HepG2 (cell line): Measurements from ENCODE around the gene GRB10. TPM values are rescaled to one million over a fixed set of nuclear protein-coding genes. Genes with fewer than 3 reads are reported as not detected.
"Not testable (repeated sequence)": the region's sequence is repeated elsewhere in the genome, so short reads cannot be mapped to it uniquely, and the experiment has no call there.

Source experiments
- ATAC-seq: fragments of 200-7000 bp; cut with Tn5 transposase; 3 replicates; pipeline ENCODE4 v1.9.1; 2020; ENCODE audit warnings: mild to moderate bottlenecking, moderate library complexity
- BruUV-seq: library from RNA; stranded (reverse); fragments of 400-500 nt; replicated peaks from 2 replicates; lab custom pipeline; 2021; lab: Mats Ljungman, UMichigan
- CTCF ChIA-PET: fragments of 300-600 bp; formaldehyde crosslinking; extraction: SDS; loops from one replicate; lab custom pipeline; 2021; ENCODE audit warnings: low total read pairs, inconsistent platforms, low intra/inter-chr PET ratio; lab: Yijun Ruan, JAX
- POLR2A ChIA-PET: fragments of 350-600 bp; sonication (Branson Sonifier 250); formaldehyde crosslinking; loops from one replicate; lab custom pipeline; 2020; ENCODE audit warnings: antibody characterized with exemption, inconsistent platforms; lab: Yijun Ruan, JAX
- DNase-seq: peaks from one replicate; pipeline ENCODE4 v3.0.0-alpha.2; 2015; ENCODE audit warnings: low spot score
- FAIRE-seq: peaks from 3 replicates; lab custom pipeline; 2011; peaks lifted over from hg19 to GRCh38; lab: Jason Lieb, UNC
- H2AFZ ChIP-seq: one replicate; pipeline ENCODE4 v1.6.1; 2011; ENCODE audit warnings: low read length, inconsistent platforms
- H3K27ac ChIP-seq: fragments of 300-600 bp; 3 replicates; pipeline ENCODE4 v1.8.0; 2011; ENCODE audit warnings: mixed run types, mild to moderate bottlenecking, mixed read lengths, low read length, inconsistent platforms; ENCODE audit not compliant: insufficient read depth; ENCODE audit errors: extremely low read length
- H3K27me3 ChIP-seq, 2 experiments: fragments of 200-600 bp in 1 of 2; 2 replicates in 1 of 2; 3 replicates in 1 of 2; pipeline versions ENCODE4 v1.6.0 to v1.8.0; 2011; ENCODE audit warnings: low read length in 2 of 2, mild to moderate bottlenecking in 2 of 2, moderate library complexity in 2 of 2, inconsistent platforms in 1 of 2; ENCODE audit not compliant: insufficient read depth in 2 of 2, control insufficient read depth in 1 of 2
- H3K36me3 ChIP-seq, 2 experiments: fragments of 200-600 bp in 1 of 2; replicated peaks in 1 of 2; 2 replicates in 1 of 2; 3 replicates in 1 of 2; pipeline versions ENCODE4 v1.5.1 to v1.8.0; 2011; ENCODE audit warnings: low read length in 2 of 2, inconsistent platforms in 1 of 2; ENCODE audit not compliant: insufficient read depth in 2 of 2, control insufficient read depth in 1 of 2
- H3K4me1 ChIP-seq: 2 replicates; pipeline ENCODE4 v1.5.1; 2012; ENCODE audit warnings: low read length, inconsistent platforms; ENCODE audit not compliant: insufficient read depth
- H3K4me2 ChIP-seq: 2 replicates; pipeline ENCODE4 v1.6.0; 2011; ENCODE audit warnings: low read depth, low read length, inconsistent platforms
- H3K4me3 ChIP-seq, 3 experiments: fragments of 200-600 bp in 1 of 3; sonication (generic), shearing (Covaris generic) in 1 of 3; replicated peaks in 1 of 3; 2 replicates each; pipeline ENCODE4 v1.5.1; 2011 to 2016; ENCODE audit warnings: low read length in 3 of 3, inconsistent platforms in 2 of 3, low read depth in 2 of 3, mild to moderate bottlenecking in 2 of 3, control low read depth in 1 of 3, mixed read lengths in 1 of 3; ENCODE audit not compliant: insufficient read depth in 1 of 3
- H3K79me2 ChIP-seq: one replicate; pipeline ENCODE4 v1.6.1; 2011; ENCODE audit warnings: low read length, inconsistent platforms; ENCODE audit not compliant: insufficient read depth
- H3K9ac ChIP-seq: 2 replicates; pipeline ENCODE4 v1.6.0; 2011; ENCODE audit warnings: mild to moderate bottlenecking, low read depth, low read length, inconsistent platforms; ENCODE audit not compliant: insufficient read depth
- H3K9me3 ChIP-seq: 2 replicates; pipeline ENCODE4 v1.5.1; 2012; ENCODE audit warnings: mild to moderate bottlenecking, low read length
- H4K20me1 ChIP-seq: 2 replicates; pipeline ENCODE4 v1.6.0; 2011; ENCODE audit warnings: inconsistent platforms, mild to moderate bottlenecking, low read length, moderate library complexity; ENCODE audit not compliant: insufficient read depth
- ATF6 ChIP-seq: sonication (generic); formaldehyde crosslinking; conservative IDR thresholded peaks from 2 replicates; pipeline ENCODE4 v1.4.0; 2020; ENCODE audit warnings: missing genetic modification reagents
- E2F1 ChIP-seq: sonication (generic); formaldehyde crosslinking; IDR thresholded peaks from 2 replicates; pipeline ENCODE4 v1.5.0; 2020; ENCODE audit warnings: missing genetic modification reagents
- NFIC ChIP-seq: IDR thresholded peaks from 2 replicates; pipeline ENCODE4 v1.6.1; 2012; ENCODE audit warnings: mild to moderate bottlenecking, low read length, inconsistent platforms
- PHF5A ChIP-seq: IDR thresholded peaks from one replicate; pipeline ENCODE4 v1.6.1; 2018; ENCODE audit warnings: low read depth, missing genetic modification reagents; ENCODE audit not compliant: unreplicated experiment
- RBM39 ChIP-seq: fragments of 200-400 bp; formaldehyde crosslinking; IDR thresholded peaks from one replicate; pipeline ENCODE4 v1.6.1; 2018; ENCODE audit warnings: antibody characterized with exemption, mild to moderate bottlenecking, low read depth, low read length; ENCODE audit not compliant: poor library complexity, severe bottlenecking
- SALL2 ChIP-seq: sonication (generic); formaldehyde crosslinking; IDR thresholded peaks from 2 replicates; pipeline ENCODE4 v1.8.1; 2023; ENCODE audit warnings: mild to moderate bottlenecking, missing genetic modification reagents, inconsistent platforms
- ZFP82 ChIP-seq: sonication (generic); formaldehyde crosslinking; IDR thresholded peaks from 2 replicates; pipeline ENCODE4 v1.5.1; 2020; ENCODE audit warnings: mild to moderate bottlenecking, missing genetic modification reagents, borderline replicate concordance
- ZGPAT ChIP-seq: IDR thresholded peaks from 2 replicates; pipeline ENCODE4 v1.6.1; 2016; ENCODE audit warnings: mild to moderate bottlenecking
- ZNF281 ChIP-seq: sonication (generic); formaldehyde crosslinking; IDR thresholded peaks from 2 replicates; pipeline ENCODE4 v1.4.0; 2020; ENCODE audit warnings: missing genetic modification reagents, borderline replicate concordance
- ZNF7 ChIP-seq: IDR thresholded peaks from 2 replicates; pipeline ENCODE4 v1.6.1; 2016; ENCODE audit warnings: missing biosample characterization, missing genetic modification reagents
- ZNF792 ChIP-seq: IDR thresholded peaks from 2 replicates; pipeline ENCODE4 v1.6.1; 2016
- WGBS: methylation state at CpG from one replicate; pipeline ENCODE4 v1.1.6; 2017; ENCODE audit warnings: low lambda C conversion rate; 5-methylcytosine and 5-hydroxymethylcytosine counted together
- in situ Hi-C: cut with HindIII; loops from 2 replicates; pipeline ENCODE4 v1.10.0; 2017; ENCODE audit warnings: low pct_unique_long_range_greater_than_20kb; ENCODE audit not compliant: extremely low pct_ligation_motif_present
- intact Hi-C: fragments of 100-400 bp; cut with micrococcal nuclease; formaldehyde crosslinking; loops from one replicate; pipeline ENCODE4 v1.10.0; 2022; ENCODE audit not compliant: unreplicated experiment
- polyA plus RNA-seq, 8 experiments: library from polyadenylated mRNA; depleted of rRNA in 3 of 8; stranded (reverse) in 7 of 8; unstranded in 1 of 8; fragments of >200 nt; fragmentation: Illumina TruSeq in 4 of 8; extraction: Trizol in 4 of 8; gene quantifications; 2 replicates each; pipeline versions ENCODE4 v1.2.1 to v1.2.3, GENCODE V29; 2011 to 2016; ENCODE audit warnings: low read depth in 4 of 8, missing spikeins in 1 of 8, mixed read lengths in 1 of 8; ENCODE audit not compliant: insufficient read depth in 1 of 8
- total RNA-seq, 5 experiments: library from RNA; depleted of rRNA; stranded (reverse); fragments of >200 nt; fragmentation: Illumina TruSeq; extraction: Trizol; gene quantifications; 2 replicates each; pipeline ENCODE4 v1.2.3, GENCODE V29; 2016; ENCODE audit warnings: low read depth in 1 of 5

GRB10 gene
- total and polyA plus RNA-seq, 2 of the 13 experiments (the other 11 are each of a cell fraction or from before 2014, with no cell fraction given), result 4.0 to 6.8 TPM

DNA sequence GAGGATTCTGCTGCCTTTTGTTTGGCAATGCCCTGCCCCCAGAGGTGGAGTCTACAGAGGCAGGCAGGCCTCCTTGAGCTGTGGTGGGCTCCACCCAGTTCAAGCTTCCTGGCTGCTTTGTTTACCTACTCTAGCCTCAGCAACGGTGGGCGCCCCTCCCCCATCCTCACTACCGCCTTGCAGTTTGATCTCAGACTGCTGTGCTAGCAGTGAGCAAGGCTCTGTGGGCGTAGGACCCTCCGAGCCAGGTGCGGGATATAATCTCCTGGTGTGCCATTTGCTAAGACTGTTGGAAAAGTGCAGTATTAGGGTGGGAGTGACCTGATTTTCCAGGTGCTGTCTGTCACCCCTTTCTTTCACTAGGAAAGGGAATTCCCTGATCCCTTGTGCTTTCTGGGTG, 206.3 kb downstream of the GRB10 start:
- H3K9me3 ChIP-seq, H3K4me3 ChIP-seq, H3K27me3 ChIP-seq, DNase-seq, H3K79me2 ChIP-seq, H3K9ac ChIP-seq, in situ Hi-C loops, ATAC-seq, FAIRE-seq, H2AFZ ChIP-seq, H3K36me3 ChIP-seq, H3K27ac ChIP-seq, H4K20me1 ChIP-seq, BruUV-seq, POLR2A ChIA-PET, H3K4me2 ChIP-seq, intact Hi-C loops, CTCF ChIA-PET: not testable (repeated sequence)
- peaks cover 20% of the 10 kb centered on the region for H3K4me1 ChIP-seq
- WGBS, result 0% methylated on average over 2 of the region's 6 CpGs

DNA sequence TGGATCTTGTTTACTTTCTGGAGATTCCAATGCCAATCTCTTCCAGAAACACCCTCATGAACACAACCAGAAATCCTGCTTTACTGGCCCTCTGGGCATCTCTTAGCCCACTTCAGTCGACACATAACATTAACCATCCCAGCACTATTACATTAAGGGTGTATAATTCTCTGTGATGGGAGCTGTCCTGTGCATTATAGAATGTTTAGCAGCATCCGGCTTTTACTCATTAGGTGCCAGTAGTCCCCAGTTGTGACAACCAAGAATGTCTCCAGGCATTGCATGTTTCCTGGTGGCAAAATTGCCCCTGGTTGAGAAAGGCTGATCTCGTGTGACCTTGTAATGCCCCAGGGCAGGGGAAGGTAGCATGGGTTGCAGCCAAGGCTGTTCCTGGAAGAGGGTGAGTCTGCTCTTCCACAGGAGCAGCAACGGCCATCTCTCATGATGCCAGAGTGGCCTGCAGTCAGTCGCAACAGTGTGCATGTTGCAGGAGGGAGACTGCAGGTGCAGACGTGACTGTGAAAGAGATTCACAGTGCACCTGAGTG, 214.9 kb downstream of the GRB10 start:
- Histone ChIP-seq H3K27ac (no peak overlapping the region), H2AFZ (no peak overlapping the region), H3K27me3 (no peaks in the 10 kb centered on the region), H3K36me3 (no peaks in the 10 kb centered on the region), H3K4me3 (no peak overlapping the region), H3K79me2 (peaks cover 8% of the 10 kb centered on the region), H4K20me1 (no peaks in the 10 kb centered on the region), H3K4me2 (no peak overlapping the region), H3K9ac (no peak overlapping the region), H3K9me3 (no peaks in the 10 kb centered on the region), H3K4me1 (peaks cover 35% of the 10 kb centered on the region)
- ATAC-seq (no peak), DNase-seq (no peak), FAIRE-seq (no peak)
- POLR2A ChIA-PET, result no interaction called here
- BruUV-seq, result no TSS peak
- intact Hi-C loops (no loop called here), in situ Hi-C loops (no loop called here)
- WGBS, result 79% methylated on average over 6 of the region's 6 CpGs
- CTCF ChIA-PET, result no interaction called here
- TF ChIP-seq ZNF7 (CRISPR knock-in tag) (no peak), RBM39 (no peak), ZFP82 (CRISPR knock-in tag) (no peak), PHF5A (CRISPR knock-in tag) (no peak), NFIC (no peak), ZGPAT (CRISPR knock-in tag) (no peak), ATF6 (CRISPR knock-in tag) (no peak), SALL2 (CRISPR knock-in tag) (no peak), E2F1 (no peak), ZNF792 (no peak), ZNF281 (CRISPR knock-in tag) (no peak)
